Measurements from ENCODE around the gene CACNA2D4.

DNA sequence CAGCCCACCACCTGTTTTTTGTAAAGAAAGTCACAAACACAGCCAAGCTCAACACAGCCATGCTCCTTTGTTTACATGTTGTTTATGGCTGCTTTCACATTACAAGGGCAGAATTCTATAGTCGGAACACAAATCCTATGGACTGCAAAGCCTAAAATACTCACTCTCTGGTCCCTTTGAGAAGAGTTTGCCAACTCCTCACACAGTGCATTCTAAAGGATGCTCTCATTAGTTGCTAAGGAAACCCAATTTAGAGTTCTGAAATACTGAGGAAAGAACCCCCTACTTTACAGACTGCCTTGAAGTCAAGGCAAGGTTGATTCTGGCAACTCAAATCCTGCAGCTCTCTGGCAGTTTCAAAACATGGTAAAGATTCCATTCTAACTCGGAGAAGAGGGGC lies 47.5 kb upstream of the CACNA2D4 start:
- TF ChIP-seq, protein P1, sequence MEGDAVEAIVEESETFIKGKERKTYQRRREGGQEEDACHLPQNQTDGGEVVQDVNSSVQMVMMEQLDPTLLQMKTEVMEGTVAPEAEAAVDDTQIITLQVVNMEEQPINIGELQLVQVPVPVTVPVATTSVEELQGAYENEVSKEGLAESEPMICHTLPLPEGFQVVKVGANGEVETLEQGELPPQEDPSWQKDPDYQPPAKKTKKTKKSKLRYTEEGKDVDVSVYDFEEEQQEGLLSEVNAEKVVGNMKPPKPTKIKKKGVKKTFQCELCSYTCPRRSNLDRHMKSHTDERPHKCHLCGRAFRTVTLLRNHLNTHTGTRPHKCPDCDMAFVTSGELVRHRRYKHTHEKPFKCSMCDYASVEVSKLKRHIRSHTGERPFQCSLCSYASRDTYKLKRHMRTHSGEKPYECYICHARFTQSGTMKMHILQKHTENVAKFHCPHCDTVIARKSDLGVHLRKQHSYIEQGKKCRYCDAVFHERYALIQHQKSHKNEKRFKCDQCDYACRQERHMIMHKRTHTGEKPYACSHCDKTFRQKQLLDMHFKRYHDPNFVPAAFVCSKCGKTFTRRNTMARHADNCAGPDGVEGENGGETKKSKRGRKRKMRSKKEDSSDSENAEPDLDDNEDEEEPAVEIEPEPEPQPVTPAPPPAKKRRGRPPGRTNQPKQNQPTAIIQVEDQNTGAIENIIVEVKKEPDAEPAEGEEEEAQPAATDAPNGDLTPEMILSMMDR (IDR thresholded peaks at IDR 0.05): no peak
- no peak for TF ChIP-seq POLR2A (IDR thresholded peaks at IDR 0.05)
- TF ChIP-seq POLR2AphosphoS5 (IDR thresholded peaks at IDR 0.05): no peak

All from sigmoid colon (tissue), 4 donors.